ENCODE data around the gene MAP2K7.

DNA sequence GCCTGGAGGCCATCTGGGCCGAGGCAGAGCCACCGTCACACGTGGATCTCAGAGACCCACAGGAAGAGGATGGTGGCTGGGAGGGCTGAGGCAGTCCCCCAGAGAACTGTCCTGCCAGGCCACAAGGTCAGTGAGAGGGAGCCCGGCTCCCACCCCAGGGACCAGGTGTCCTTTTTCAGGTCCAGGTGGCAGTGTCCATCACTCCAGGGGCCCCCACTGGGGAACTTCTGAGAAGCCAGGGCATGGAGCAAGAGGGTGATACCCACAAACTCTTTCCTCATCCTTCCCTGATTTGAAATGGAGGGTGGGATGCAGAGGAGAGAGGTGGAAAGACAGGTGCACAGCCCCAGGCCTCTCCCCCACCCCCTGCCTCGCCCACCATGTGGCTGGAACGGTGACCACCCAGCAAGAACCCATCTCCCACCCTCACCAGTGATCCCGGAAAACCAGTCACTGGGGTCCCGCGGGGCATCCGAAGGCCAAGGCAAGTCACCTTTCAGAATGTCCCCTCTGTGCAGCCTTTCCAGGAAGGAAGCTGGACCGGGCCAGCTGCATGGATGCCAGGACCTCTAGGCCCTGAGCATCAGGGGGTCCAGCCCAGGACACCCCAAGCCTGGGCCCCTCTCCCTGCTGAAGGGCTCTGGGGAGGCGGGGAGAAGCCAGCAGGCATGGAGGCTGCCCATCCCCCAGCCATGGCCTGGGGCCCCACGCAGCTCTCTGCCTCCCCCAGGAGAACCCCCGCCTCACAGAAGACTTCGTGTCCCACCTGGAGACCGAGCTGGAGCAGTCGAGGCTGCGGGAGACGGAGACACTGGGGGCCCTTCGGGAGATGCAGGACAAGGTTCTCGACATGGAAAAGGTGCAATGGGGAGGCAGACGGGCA lies 43.6 kb upstream of the MAP2K7 start:
- TF ChIP-seq, protein P1, sequence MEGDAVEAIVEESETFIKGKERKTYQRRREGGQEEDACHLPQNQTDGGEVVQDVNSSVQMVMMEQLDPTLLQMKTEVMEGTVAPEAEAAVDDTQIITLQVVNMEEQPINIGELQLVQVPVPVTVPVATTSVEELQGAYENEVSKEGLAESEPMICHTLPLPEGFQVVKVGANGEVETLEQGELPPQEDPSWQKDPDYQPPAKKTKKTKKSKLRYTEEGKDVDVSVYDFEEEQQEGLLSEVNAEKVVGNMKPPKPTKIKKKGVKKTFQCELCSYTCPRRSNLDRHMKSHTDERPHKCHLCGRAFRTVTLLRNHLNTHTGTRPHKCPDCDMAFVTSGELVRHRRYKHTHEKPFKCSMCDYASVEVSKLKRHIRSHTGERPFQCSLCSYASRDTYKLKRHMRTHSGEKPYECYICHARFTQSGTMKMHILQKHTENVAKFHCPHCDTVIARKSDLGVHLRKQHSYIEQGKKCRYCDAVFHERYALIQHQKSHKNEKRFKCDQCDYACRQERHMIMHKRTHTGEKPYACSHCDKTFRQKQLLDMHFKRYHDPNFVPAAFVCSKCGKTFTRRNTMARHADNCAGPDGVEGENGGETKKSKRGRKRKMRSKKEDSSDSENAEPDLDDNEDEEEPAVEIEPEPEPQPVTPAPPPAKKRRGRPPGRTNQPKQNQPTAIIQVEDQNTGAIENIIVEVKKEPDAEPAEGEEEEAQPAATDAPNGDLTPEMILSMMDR (IDR thresholded peaks at IDR 0.05), result no peak
- no peak for TF ChIP-seq POLR2A (IDR thresholded peaks at IDR 0.05)
